ENCODE results near the gene NAT8.
"Not testable (repeated sequence)": the region's sequence is repeated elsewhere in the genome, so short reads cannot be mapped to it uniquely, and the experiment has no call there.

DNA sequence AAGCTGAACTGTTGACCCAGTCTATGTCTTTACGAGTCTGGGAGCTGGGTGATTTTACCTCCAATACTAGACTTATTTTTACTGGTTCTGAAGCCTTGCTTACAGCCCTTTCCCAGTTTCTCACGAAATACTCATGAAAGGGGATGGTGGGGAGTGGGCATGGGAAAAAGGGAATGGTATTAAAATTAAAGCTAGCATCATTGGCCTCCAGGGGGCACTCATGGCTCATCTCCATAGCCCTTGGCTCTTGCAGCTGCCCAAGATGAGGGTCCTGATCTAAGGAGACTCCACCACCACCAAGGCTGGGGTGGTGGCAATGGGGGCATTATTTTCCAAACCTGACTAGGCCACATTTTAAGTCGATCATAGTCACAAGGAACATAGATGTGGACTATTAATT lies 22.3 kb downstream of the NAT8 start:
- TF ChIP-seq SUZ12 (IDR thresholded peaks at IDR 0.05); HDGF (IDR thresholded peaks at IDR 0.05; ENCODE audit: borderline replicate concordance); BHLHE40 (IDR thresholded peaks at IDR 0.05; ENCODE audit: borderline replicate concordance); TARDBP (IDR thresholded peaks at IDR 0.05); FOXK2 (IDR thresholded peaks at IDR 0.05); FOXM1 (IDR thresholded peaks at IDR 0.05; ENCODE audit: borderline replicate concordance); ELF4 (IDR thresholded peaks at IDR 0.05); FOXA1 (IDR thresholded peaks at IDR 0.05); L3MBTL2 (conservative IDR thresholded peaks at IDR 0.05); SP1 (IDR thresholded peaks at IDR 0.05); NFRKB (IDR thresholded peaks at IDR 0.05): not testable (repeated sequence)
- TF ChIP-seq, protein P1, sequence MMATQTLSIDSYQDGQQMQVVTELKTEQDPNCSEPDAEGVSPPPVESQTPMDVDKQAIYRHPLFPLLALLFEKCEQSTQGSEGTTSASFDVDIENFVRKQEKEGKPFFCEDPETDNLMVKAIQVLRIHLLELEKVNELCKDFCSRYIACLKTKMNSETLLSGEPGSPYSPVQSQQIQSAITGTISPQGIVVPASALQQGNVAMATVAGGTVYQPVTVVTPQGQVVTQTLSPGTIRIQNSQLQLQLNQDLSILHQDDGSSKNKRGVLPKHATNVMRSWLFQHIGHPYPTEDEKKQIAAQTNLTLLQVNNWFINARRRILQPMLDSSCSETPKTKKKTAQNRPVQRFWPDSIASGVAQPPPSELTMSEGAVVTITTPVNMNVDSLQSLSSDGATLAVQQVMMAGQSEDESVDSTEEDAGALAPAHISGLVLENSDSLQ (IDR thresholded peaks at IDR 0.05), result not testable (repeated sequence)
